Epithelial cell of proximal tubule (primary cell): Measurements from ENCODE around the gene CHPF2. TPM values are rescaled to one million over a fixed set of nuclear protein-coding genes. Genes with fewer than 3 reads are reported as not detected.

Source experiments
- DNase-seq: peaks from one replicate; pipeline ENCODE4 v3.0.0-alpha.2; 2011; ENCODE audit warnings: low read depth
- H3K4me3 ChIP-seq: 2 replicates; pipeline ENCODE4 v1.5.1; 2011; ENCODE audit warnings: low read depth, mild to moderate bottlenecking, low read length
- total RNA-seq: library from RNA; depleted of rRNA; stranded (reverse); fragments of >200 nt; gene quantifications from 2 replicates; pipeline ENCODE4 v1.2.3, GENCODE V29; 2015
- TF ChIP-seq, protein P1 (sequence below): conservative IDR thresholded peaks from 2 replicates; pipeline ENCODE4 v1.5.1; 2012; ENCODE audit warnings: low read depth, mild to moderate bottlenecking, low read length

Gene CHPF2
- total RNA-seq, 1 donor from 2014 or later: 40.1 TPM

- no peak overlapping the region for H3K4me3 ChIP-seq
- no peak for DNase-seq
- TF ChIP-seq, protein P1, sequence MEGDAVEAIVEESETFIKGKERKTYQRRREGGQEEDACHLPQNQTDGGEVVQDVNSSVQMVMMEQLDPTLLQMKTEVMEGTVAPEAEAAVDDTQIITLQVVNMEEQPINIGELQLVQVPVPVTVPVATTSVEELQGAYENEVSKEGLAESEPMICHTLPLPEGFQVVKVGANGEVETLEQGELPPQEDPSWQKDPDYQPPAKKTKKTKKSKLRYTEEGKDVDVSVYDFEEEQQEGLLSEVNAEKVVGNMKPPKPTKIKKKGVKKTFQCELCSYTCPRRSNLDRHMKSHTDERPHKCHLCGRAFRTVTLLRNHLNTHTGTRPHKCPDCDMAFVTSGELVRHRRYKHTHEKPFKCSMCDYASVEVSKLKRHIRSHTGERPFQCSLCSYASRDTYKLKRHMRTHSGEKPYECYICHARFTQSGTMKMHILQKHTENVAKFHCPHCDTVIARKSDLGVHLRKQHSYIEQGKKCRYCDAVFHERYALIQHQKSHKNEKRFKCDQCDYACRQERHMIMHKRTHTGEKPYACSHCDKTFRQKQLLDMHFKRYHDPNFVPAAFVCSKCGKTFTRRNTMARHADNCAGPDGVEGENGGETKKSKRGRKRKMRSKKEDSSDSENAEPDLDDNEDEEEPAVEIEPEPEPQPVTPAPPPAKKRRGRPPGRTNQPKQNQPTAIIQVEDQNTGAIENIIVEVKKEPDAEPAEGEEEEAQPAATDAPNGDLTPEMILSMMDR: no peak
These were observed 34.4 kb upstream of the CHPF2 start for GRCh38 chr7:151197932-151198331.

DNA sequence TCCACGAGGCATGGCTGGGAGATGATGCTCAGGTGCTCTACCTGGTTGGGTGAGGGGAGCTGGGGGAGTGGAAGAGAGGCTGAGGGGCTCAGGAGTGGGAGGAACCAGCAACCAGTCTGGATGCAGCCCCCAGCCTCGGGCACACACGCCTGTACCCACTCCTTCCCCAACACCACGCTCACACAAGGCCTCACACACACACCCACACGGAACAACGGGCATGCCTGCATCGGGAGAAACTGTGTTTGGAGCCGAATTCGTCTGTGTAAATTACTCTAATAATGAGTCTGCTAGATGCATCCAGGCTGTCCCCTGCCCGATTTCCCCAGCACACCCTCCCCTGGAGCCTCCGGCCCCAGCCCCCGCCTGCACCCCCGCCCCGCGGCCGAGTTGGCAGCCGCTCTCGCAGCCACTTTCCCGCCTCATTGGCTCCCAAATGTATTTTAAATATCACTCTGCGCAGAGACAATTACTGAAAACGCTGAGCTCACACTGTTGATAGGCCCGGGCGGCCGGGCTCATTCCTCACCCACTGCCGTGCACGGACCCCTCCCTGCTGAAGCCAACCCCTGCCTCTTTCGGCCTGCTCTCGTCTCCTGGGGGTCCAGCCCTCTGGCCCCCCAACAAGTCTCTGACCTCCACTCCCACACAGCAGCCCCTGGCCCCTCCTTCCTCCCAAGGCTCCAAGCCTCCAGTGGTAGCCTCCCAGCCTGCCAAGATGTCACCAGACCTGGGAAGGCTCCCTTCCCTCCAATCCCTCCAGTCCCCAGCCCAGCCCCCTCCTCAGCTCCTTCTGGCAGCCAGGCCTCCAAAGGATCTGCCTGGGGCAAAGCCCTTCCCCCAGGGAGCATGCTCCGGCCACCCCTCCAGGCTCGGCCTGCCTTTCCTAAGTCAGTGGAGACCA is 33.1 kb upstream of the CHPF2 start:
- no peak for DNase-seq
- no peak overlapping the region for H3K4me3 ChIP-seq
- TF ChIP-seq, protein P1: no peak

DNA sequence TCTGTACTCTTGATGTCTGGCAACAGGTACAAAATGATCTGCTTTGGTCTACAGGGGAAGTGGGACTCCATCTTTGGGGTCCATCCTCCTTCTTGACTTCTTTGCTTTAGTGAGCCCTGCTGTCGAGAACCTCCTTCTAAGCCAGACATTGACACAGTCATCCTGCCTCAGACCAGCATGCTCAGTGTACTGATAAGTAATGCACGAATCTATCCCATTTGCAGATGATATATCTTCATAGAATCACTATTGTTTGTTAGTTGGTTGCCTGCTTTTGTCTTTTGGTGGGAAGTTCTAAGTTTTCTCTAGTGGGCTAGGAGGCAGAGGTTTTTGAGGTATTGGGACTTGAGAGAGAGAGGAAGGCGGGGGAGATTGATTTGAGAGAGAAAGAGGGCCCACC is 30.9 kb upstream of the CHPF2 start:
- no peak overlapping the region for H3K4me3 ChIP-seq
- TF ChIP-seq, protein P1: no peak
- no peak for DNase-seq

DNA sequence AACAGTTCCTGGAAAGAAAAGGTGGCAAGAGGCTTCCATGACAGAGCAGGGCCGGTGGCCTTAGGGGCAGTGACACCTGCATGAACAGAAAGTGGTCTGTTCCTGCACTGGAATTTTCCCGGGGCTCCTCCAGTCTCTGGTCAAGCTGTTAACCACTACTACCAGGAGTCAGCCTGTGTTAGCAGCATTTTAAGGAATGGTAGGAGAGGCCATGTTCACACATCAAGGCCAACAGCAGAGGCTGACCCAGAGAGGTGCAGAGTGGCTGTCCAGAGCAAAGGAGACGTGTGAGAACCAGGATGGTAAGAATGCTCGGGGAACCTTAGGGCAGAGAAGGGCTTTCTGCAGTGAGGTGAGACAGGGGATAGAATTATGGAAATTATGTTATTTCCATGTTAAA is 30.5 kb upstream of the CHPF2 start:
- TF ChIP-seq, protein P1: no peak
- no peak for DNase-seq
- no peak overlapping the region for H3K4me3 ChIP-seq

DNA sequence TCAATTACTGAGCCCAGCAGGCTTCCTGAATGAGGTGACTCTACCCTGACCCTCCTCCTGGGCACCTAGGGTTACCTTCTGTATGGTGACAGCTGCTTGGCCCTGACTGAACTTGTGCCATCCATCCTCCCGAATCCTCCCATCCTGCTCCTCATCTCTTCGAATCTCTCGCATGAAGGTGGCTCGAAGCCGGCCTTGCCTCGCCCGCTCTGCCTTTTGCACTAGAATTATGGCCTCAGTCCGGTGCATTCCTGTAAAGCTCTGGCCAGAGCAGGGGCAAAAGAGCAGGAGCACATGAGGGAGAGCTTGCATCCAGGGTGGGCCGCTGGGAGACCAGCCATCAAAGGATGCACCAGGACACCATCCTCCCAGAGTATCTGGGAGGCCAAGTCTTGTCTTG is 29.4 kb upstream of the CHPF2 start:
- no peak for DNase-seq
- H3K4me3 ChIP-seq: no peak overlapping the region
- TF ChIP-seq, protein P1: no peak

- TF ChIP-seq, protein P1: no peak
- no peak overlapping the region for H3K4me3 ChIP-seq
- no peak for DNase-seq
These were observed 27.8 kb upstream of the CHPF2 start for GRCh38 chr7:151204383-151205032.

DNA sequence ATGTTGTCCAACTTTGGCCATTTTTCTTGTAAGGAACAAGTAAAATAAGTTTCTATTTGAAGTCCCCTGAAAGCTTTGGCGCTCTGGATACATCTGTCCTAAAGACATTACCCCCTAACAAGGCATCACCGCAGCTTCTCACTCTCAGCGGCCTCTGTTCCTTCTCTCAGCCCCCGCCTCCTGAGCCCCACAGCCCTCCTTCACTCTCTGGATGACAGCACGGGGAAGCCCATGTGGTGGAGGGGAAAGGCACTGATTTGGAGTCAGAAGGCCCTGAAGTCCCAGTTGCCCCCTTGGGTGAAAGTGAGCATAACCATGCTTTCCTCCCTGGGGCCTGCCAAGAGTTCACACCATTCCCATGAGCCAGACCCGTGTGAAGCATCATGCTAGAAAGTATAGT is 26.6 kb upstream of the CHPF2 start:
- no peak for DNase-seq
- H3K4me3 ChIP-seq: no peak overlapping the region
- TF ChIP-seq, protein P1: no peak
